GM19467 (cell line): Measurements from ENCODE around the gene FBXO48.

Experiments
- ATAC-seq: cut with Tn5 transposase; IDR thresholded peaks from one replicate; pipeline ENCODE4 v1.9.1; 2021; ENCODE audit warnings: mild to moderate bottlenecking, moderate library complexity; ENCODE audit not compliant: unreplicated experiment

Gene FBXO48

DNA sequence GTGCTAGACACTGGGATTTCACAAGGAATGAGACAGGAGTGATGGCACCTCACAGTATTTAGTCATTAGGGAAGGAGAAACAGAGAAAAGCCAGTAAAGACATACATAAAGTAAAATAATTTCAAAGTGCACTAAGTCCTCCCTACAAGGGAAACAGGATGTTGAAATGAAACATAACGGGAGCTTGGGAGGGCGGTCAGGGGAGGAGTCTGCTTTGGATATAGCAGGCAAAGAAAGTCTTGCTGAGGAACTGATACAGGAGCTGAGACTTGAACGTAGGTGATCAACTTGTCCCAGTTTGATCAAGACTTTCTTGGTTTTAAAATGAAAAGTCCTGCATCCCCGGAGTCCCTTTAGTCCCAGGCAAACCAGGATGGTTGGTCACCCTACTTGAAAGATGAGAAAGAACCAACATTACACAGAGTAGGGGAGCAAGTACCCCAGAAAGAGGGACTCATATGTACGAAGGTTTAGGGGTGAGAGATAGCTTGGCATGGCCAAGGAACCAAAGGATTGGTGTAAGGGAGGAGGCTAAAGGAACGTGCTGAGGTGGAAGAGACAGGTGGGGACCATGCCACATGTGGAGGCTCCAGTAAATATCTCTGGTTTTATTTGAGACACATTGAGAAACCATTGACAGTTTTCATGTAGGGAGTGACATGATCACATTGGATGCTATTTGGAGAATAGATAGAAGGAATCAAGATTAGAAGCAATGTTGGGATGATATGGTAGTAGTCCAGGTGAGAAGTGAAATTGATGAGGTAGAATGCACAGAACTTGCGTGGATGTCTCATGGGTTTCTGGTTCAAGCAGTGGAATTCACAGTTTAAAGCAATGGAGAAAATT is 28.4 kb downstream of the FBXO48 start:
- no peak for ATAC-seq

DNA sequence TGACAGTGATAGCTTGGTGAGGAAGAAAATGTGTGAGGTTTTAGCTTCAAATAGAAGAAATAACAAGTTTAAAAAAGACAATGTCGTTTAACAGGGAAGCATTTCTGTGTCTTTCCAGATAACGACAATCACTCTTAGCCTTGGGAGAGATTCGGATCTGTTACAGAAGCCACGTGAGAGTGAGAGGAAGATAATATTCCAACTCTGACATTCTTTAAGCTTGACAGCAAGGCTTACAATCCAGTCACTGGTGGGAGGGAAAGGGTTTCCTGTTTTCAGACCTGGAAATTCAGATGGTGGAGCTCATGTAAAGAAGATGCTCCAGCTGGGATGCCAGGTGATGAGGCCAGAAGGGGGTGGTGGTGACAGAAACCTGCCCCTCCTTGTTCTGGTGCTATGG is 30.8 kb downstream of the FBXO48 start:
- no peak for ATAC-seq

DNA sequence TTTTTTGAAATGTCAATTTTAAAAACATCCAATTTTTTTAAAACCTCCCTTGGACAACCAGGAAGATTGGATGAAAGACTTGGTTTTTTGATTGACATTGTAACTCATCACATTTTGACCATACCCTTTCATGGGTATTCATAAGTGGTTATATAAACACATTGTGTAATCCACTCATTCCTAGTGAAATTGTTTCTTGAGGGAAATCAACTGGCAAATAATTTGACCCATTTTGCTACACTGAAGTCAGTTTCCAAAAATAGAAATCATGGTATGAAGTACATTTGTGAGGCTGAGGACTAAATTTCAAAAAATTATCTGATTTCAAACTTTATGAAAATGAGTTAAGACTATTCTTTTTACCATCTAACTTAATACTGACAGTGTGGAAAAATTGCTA is 31.5 kb downstream of the FBXO48 start:
- ATAC-seq = no peak

- ATAC-seq = no peak
These were observed 32.1 kb downstream of the FBXO48 start for GRCh38 chr2:68434981-68435380.

GRCh38 chr2:68432696-68433658 is 34.1 kb downstream of the FBXO48 start:
- ATAC-seq = no peak

- ATAC-seq = no peak
These were observed 35.6 kb downstream of the FBXO48 start for GRCh38 chr2:68431316-68431972.

- ATAC-seq = no peak
These were observed 37.7 kb downstream of the FBXO48 start for GRCh38 chr2:68429311-68429826.

- ATAC-seq = no peak
These were observed 38.3 kb downstream of the FBXO48 start for GRCh38 chr2:68428746-68429145.

- ATAC-seq = no peak
These were observed 39.0 kb downstream of the FBXO48 start for GRCh38 chr2:68428126-68428525.

GRCh38 chr2:68426848-68427579 is 40.1 kb downstream of the FBXO48 start:
- ATAC-seq = no peak

GRCh38 chr2:68426446-68426845 is 40.6 kb downstream of the FBXO48 start:
- ATAC-seq = no peak

DNA sequence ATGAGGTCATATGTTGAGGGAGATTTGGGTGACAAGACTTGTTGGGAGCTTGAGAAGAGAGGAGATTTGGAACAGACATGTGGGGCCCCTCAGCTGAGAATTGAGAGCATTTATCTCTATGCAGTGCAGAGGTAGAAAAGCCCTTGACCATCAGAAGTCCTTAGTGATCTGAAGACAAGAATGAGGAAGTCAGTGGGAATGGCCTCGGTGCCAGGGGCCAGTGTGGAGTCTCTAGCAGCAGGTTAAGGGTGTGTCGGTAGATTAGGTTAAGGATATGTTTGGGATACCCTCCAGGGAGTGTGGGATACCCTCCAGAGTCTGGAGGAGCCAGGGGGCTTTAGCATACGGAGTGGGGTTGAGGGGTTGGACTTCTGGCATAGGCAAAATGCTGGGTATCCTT is 41.6 kb downstream of the FBXO48 start:
- no peak for ATAC-seq

- peak; percentile 76 for ATAC-seq
These were observed 43.0 kb downstream of the FBXO48 start for GRCh38 chr2:68423966-68424650.

GRCh38 chr2:68420254-68420910 is 46.7 kb downstream of the FBXO48 start:
- no peak for ATAC-seq

- no peak for ATAC-seq
These were observed 48.2 kb downstream of the FBXO48 start for GRCh38 chr2:68418855-68419254.

- no peak for ATAC-seq
These were observed 48.7 kb downstream of the FBXO48 start for GRCh38 chr2:68418419-68418818.

DNA sequence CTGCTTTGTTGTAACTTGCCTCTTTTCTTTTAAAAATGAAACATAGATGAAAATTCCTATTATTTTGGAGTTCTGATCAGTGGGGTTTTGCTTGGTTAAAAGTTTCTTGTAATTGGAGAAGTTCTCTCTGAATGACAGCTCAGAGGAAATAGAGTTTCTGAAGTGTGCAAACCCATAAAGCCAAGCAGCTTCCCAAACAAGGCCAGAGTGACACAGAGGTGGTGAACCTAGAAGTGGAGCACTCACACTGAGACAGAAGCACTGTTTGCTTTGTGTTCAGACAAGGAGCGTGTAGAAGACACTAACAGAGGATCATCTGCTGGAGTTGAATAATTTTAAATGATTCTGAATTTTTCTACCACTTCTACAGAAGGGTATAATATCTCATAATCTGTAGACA is 49.2 kb downstream of the FBXO48 start:
- ATAC-seq = no peak

DNA sequence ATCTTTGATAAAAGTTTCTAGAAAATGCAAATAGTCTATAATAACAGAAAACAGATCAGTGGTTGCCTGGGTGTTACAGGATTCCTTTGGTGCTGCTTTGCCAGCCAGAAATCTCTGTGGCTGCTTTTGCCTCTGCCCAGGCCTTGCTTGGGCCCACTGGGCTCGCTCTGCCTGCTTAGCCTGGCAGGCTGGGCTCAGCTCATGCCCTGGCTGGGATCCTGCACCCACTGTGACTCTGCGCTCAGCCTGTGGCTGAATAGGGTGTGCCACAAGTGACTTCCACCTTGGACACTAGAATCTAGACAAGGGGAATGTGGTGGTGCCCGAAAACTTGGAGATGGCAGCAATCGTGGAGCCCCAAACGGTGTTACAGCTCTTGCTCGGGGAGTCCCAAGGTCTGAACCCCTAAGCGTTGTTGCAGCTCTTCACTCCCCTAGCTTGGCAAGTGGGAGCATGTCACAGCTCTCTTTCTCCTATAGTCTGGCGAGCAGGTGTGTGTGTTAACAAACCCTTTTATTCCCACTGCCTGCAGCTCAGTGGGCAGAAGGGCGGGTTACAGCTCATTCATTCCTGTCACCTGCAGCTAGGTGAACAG is 50.9 kb downstream of the FBXO48 start:
- ATAC-seq = no peak

GRCh38 chr2:68415521-68415920 is 51.6 kb downstream of the FBXO48 start:
- no peak for ATAC-seq
